Endothelial cell (in vitro differentiated cells): ENCODE data around the gene RASSF7. TPM values are rescaled to one million over a fixed set of nuclear protein-coding genes. Genes with fewer than 3 reads are reported as not detected.

ENCODE experiments used
- DNase-seq: peaks from one replicate; pipeline ENCODE4 v3.0.0; 2021; ENCODE audit warnings: low spot score
- H3K27ac Mint-ChIP-seq: one replicate; pipeline ENCODE4 v1.8.0; 2021; ENCODE audit warnings: mixed read lengths, inconsistent platforms; ENCODE audit not compliant: unreplicated experiment
- H3K27me3 Mint-ChIP-seq: one replicate; pipeline ENCODE4 v1.8.0; 2021; ENCODE audit warnings: mild to moderate bottlenecking, moderate library complexity, mixed read lengths, inconsistent platforms; ENCODE audit not compliant: unreplicated experiment
- H3K36me3 Mint-ChIP-seq: one replicate; pipeline ENCODE4 v1.8.0; 2021; ENCODE audit warnings: mild to moderate bottlenecking, low read depth, mixed read lengths, inconsistent platforms; ENCODE audit not compliant: unreplicated experiment
- H3K4me1 Mint-ChIP-seq: one replicate; pipeline ENCODE4 v1.8.0; 2021; ENCODE audit warnings: mild to moderate bottlenecking, mixed read lengths, inconsistent platforms; ENCODE audit not compliant: unreplicated experiment
- H3K4me3 Mint-ChIP-seq: one replicate; pipeline ENCODE4 v1.8.0; 2021; ENCODE audit warnings: mild to moderate bottlenecking, mixed read lengths, inconsistent platforms; ENCODE audit not compliant: unreplicated experiment
- H3K9me3 Mint-ChIP-seq: one replicate; pipeline ENCODE4 v1.8.0; 2021; ENCODE audit warnings: mixed read lengths, inconsistent platforms; ENCODE audit not compliant: unreplicated experiment
- microRNA-seq: library from miRNA; unstranded; fragments of <30 nt; microRNA quantifications from one replicate; pipeline ENCODE4, GENCODE V29; 2020; ENCODE audit not compliant: unreplicated experiment
- total RNA-seq: library from RNA; stranded (reverse); fragmentation: NEBNext Ultra II Directional; extraction: Animal tissue kit (Norgen Biotek cat#: 25700); gene quantifications from one replicate; pipeline ENCODE4 v1.2.1, GENCODE V29; 2021; ENCODE audit not compliant: unreplicated experiment
- TF ChIP-seq, protein P1 (sequence below): fragments of 200-600 bp; sonication (generic); IDR thresholded peaks from one replicate; pipeline ENCODE4 v1.5.0; 2021; ENCODE audit warnings: antibody characterized with exemption; ENCODE audit not compliant: unreplicated experiment

The RASSF7 gene
- total RNA-seq, 1 donor from 2014 or later = 8.9 TPM

DNA sequence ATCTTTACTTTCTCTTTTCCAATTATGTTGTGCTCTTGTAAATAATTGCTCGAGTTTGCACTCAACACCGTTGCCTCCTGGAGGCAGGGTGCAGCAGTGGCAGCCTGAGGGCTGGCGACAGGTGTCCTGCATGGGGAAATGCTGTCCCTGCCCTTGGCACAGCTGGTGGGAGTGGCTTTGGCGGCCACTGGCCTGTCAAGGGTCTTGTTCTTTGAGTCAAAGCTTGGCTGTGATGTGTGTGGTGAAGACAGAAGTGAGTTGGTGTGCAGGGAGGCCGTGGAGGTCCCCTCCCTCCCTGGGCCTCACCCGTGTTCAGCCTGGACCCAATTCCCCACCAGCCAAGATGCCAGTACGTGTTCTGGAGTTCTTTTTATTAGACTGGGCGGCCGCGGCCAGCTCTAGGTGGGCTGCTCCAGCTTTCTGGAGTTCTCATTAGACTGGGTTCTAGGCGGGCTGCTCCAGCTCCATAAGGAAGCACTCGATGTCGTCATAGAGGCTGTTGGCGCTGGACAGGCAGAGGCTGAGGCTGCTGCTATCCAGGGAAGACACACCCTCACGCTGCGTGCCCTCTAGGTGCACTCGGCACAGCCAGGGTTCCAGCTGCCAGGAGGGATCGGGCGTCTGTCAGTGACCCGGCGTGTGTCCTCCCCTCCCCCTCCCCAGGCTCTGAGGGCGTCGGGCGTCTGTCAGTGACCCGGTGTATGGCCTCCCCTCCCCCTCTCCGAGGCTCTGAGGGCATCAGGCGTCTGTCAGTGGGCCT lies 51.6 kb downstream of the RASSF7 start:
- no peak for DNase-seq
- H3K9me3 Mint-ChIP-seq = no peaks in the 10 kb centered on the region
- H3K4me3 Mint-ChIP-seq = peak overlapping the region; percentile 77
- H3K27ac Mint-ChIP-seq = peak overlapping the region; percentile 25
- H3K27me3 Mint-ChIP-seq = peaks cover 20% of the 10 kb centered on the region
- H3K4me1 Mint-ChIP-seq = peaks cover 3% of the 10 kb centered on the region
- peaks cover 9% of the 10 kb centered on the region for H3K36me3 Mint-ChIP-seq
- TF ChIP-seq, protein P1, sequence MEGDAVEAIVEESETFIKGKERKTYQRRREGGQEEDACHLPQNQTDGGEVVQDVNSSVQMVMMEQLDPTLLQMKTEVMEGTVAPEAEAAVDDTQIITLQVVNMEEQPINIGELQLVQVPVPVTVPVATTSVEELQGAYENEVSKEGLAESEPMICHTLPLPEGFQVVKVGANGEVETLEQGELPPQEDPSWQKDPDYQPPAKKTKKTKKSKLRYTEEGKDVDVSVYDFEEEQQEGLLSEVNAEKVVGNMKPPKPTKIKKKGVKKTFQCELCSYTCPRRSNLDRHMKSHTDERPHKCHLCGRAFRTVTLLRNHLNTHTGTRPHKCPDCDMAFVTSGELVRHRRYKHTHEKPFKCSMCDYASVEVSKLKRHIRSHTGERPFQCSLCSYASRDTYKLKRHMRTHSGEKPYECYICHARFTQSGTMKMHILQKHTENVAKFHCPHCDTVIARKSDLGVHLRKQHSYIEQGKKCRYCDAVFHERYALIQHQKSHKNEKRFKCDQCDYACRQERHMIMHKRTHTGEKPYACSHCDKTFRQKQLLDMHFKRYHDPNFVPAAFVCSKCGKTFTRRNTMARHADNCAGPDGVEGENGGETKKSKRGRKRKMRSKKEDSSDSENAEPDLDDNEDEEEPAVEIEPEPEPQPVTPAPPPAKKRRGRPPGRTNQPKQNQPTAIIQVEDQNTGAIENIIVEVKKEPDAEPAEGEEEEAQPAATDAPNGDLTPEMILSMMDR = no peak

DNA sequence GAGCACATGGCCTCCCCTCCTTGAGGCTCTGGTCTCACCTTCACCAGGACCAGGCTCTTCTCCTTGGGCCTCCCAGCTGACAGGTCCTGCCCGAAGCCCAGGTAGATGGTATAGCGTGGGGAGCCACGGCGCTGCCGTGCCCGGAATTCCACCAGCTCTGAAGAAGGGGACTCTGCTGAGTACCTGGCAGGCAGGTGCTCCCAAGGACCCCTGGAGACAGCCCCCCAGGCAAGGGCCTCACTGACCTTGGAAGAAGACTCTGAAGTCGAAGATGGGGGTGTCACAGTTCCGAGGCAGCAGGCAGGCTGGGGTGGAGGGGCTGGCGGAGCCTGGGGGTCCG lies 52.2 kb downstream of the RASSF7 start:
- H3K36me3 Mint-ChIP-seq = peaks cover 9% of the 10 kb centered on the region
- DNase-seq = no peak
- peaks cover 20% of the 10 kb centered on the region for H3K27me3 Mint-ChIP-seq
- H3K4me1 Mint-ChIP-seq = peaks cover 3% of the 10 kb centered on the region
- TF ChIP-seq, protein P1 = no peak
- no peak overlapping the region for H3K27ac Mint-ChIP-seq
- no peak overlapping the region for H3K4me3 Mint-ChIP-seq
- H3K9me3 Mint-ChIP-seq = no peaks in the 10 kb centered on the region

DNA sequence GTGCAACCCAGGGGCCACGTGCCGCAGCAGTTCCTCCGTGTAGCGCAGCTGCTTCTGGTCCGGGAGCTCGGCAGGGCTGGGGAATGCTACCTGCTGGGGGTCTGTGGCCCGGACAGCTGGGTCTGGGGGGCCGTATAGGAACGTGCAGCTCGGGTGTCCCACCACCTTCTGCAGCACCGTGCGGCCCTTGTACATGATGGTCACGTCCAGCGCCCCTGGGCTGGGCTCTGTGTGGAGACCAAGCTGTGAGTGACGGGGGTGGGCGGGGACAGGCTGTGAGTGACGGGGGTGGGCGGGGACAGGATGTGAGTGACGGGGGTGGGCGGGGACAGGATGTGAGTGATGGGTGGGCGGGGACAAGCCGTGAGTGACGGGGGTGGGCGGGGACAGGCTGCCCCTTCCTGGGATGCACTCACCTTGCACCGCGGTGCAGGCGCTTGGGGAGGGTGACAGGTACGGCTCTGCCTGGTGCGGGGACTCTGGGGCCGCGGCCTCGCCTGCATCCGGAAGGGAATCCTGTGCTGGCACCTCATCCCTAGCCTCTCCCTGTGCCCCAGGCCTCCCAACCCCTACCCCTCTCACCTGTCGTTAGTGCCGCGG lies 52.7 kb downstream of the RASSF7 start:
- H3K9me3 Mint-ChIP-seq = no peaks in the 10 kb centered on the region
- peaks cover 3% of the 10 kb centered on the region for H3K4me1 Mint-ChIP-seq
- no peak overlapping the region for H3K27ac Mint-ChIP-seq
- H3K36me3 Mint-ChIP-seq = peaks cover 9% of the 10 kb centered on the region
- no peak overlapping the region for H3K4me3 Mint-ChIP-seq
- H3K27me3 Mint-ChIP-seq = peaks cover 23% of the 10 kb centered on the region
- TF ChIP-seq, protein P1 = no peak
- DNase-seq = no peak

Small RNA genes within 50 kb of the gene (microRNA-seq; reads per million reads assigned to microRNA genes)
- gene MIR210 = 123 reads per million, percentile 83 among the genes with 10 or more reads in this experiment

Other genes with a start within 250 kb of the RASSF7 start
- 23.4 TPM for gene IFITM1, start 246.9 kb upstream of the RASSF7 start, total RNA-seq
- 446 TPM for gene IFITM3, start 240.1 kb upstream of the RASSF7 start, total RNA-seq
- gene B4GALNT4, start 191.5 kb upstream of the RASSF7 start, total RNA-seq = 14.9 TPM
- 0.49 TPM for gene PKP3, start 166.8 kb upstream of the RASSF7 start, total RNA-seq
- gene SIGIRR, start 146.0 kb upstream of the RASSF7 start, total RNA-seq = 18.7 TPM
- gene ANO9, start 119.0 kb upstream of the RASSF7 start, total RNA-seq = 0.41 TPM
- gene PTDSS2, start 110.7 kb upstream of the RASSF7 start, total RNA-seq = 46.4 TPM
- 61.1 TPM for gene RNH1, start 53.7 kb upstream of the RASSF7 start, total RNA-seq
- 92.4 TPM for gene HRAS, start 25.4 kb upstream of the RASSF7 start, total RNA-seq
- gene LRRC56, start 23.4 kb upstream of the RASSF7 start, total RNA-seq = 2.6 TPM
- gene LMNTD2, start 232 bp upstream of the RASSF7 start, total RNA-seq = 4.2 TPM
- 29.5 TPM for gene PHRF1, start 15.5 kb downstream of the RASSF7 start, total RNA-seq
- gene IRF7, start 55.0 kb downstream of the RASSF7 start, total RNA-seq = 11.6 TPM
- not detected for gene CDHR5, start 64.0 kb downstream of the RASSF7 start, total RNA-seq
- gene SCT, start 66.2 kb downstream of the RASSF7 start, total RNA-seq = 1.8 TPM
- gene DRD4, start 76.3 kb downstream of the RASSF7 start, total RNA-seq = 0.33 TPM
- gene DEAF1, start 134.3 kb downstream of the RASSF7 start, total RNA-seq = 118 TPM
- gene TMEM80, start 134.8 kb downstream of the RASSF7 start, total RNA-seq = 22.9 TPM
- 8.0 TPM for gene EPS8L2, start 145.3 kb downstream of the RASSF7 start, total RNA-seq
- gene TALDO1, start 186.5 kb downstream of the RASSF7 start, total RNA-seq = 123 TPM
- gene GATD1, start 216.5 kb downstream of the RASSF7 start, total RNA-seq = 36.5 TPM
- gene CEND1, start 229.1 kb downstream of the RASSF7 start, total RNA-seq = not detected
- gene SLC25A22, start 237.3 kb downstream of the RASSF7 start, total RNA-seq = 17.8 TPM
- gene PIDD1, start 244.3 kb downstream of the RASSF7 start, total RNA-seq = 13.7 TPM
- 2,188 TPM for gene RPLP2, start 249.0 kb downstream of the RASSF7 start, total RNA-seq